ENCODE data around the gene CDKAL1.

The CDKAL1 gene

GRCh38 chr6:20838113-20838512 lies 303.9 kb downstream of the CDKAL1 start:
- Histone ChIP-seq H4K20me1 (ENCODE audit: insufficient read depth, low read length) (no peaks in the 10 kb centered on the region), H3F3A (ENCODE audit: insufficient read depth, low read length) (no peaks in the 10 kb centered on the region), H3K27ac (ENCODE audit: low read length) (no peak overlapping the region), H3K9me2 (replicated peaks; ENCODE audit: insufficient read depth, low read length) (no peaks in the 10 kb centered on the region), H3K4me1 (ENCODE audit: low read length) (no peaks in the 10 kb centered on the region), H3K9me3 (replicated peaks; ENCODE audit: insufficient read depth, low read length) (no peaks in the 10 kb centered on the region), H3K9ac (ENCODE audit: low read length) (no peak overlapping the region), H3K36me3 (replicated peaks; ENCODE audit: insufficient read depth, low read length) (no peaks in the 10 kb centered on the region), H3K4me2 (ENCODE audit: low read depth, low read length) (no peak overlapping the region), H3K27me3 (replicated peaks; ENCODE audit: insufficient read depth, low read length) (no peaks in the 10 kb centered on the region), H2AFZ (ENCODE audit: low read length) (no peak overlapping the region), H3K4me3 (ENCODE audit: low read length) (no peak overlapping the region), H3K79me2 (ENCODE audit: low read length) (no peaks in the 10 kb centered on the region)
- TF ChIP-seq, protein P1, sequence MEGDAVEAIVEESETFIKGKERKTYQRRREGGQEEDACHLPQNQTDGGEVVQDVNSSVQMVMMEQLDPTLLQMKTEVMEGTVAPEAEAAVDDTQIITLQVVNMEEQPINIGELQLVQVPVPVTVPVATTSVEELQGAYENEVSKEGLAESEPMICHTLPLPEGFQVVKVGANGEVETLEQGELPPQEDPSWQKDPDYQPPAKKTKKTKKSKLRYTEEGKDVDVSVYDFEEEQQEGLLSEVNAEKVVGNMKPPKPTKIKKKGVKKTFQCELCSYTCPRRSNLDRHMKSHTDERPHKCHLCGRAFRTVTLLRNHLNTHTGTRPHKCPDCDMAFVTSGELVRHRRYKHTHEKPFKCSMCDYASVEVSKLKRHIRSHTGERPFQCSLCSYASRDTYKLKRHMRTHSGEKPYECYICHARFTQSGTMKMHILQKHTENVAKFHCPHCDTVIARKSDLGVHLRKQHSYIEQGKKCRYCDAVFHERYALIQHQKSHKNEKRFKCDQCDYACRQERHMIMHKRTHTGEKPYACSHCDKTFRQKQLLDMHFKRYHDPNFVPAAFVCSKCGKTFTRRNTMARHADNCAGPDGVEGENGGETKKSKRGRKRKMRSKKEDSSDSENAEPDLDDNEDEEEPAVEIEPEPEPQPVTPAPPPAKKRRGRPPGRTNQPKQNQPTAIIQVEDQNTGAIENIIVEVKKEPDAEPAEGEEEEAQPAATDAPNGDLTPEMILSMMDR (IDR thresholded peaks at IDR 0.05; ENCODE audit: low read length) = no peak
- TF ChIP-seq EZH2 (optimal IDR thresholded peaks at IDR 0.05; ENCODE audit: low read depth, low read length) (no peak), EZH2phosphoT487 (IDR thresholded peaks at IDR 0.05; ENCODE audit: low read length) (no peak)
- DNase-seq = no peak

DNA sequence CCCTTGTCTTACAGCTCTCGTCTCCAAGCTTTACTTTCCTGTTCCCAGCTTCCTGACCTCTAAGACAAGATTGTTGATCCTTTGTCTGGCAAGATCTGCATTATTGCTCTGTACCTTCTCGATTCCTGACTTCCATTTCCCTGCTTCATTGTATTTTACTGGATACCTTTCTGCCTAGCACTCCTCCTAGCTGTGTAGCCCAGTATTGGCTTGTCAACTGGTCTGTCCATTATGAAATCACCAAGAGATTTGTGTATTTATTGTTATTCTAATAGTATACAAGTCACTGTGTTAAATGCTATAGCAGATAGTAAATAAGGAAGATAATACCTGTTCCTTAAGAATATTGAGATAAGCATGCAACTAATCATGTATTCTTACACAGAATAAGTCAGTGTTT lies 305.4 kb downstream of the CDKAL1 start:
- no peak for DNase-seq
- Histone ChIP-seq H3K36me3 (replicated peaks; ENCODE audit: insufficient read depth, low read length) (no peaks in the 10 kb centered on the region), H3K9me2 (replicated peaks; ENCODE audit: insufficient read depth, low read length) (no peaks in the 10 kb centered on the region), H3F3A (ENCODE audit: insufficient read depth, low read length) (no peaks in the 10 kb centered on the region), H3K27ac (ENCODE audit: low read length) (no peak overlapping the region), H3K27me3 (replicated peaks; ENCODE audit: insufficient read depth, low read length) (no peaks in the 10 kb centered on the region), H3K79me2 (ENCODE audit: low read length) (no peaks in the 10 kb centered on the region), H3K9ac (ENCODE audit: low read length) (no peak overlapping the region), H4K20me1 (ENCODE audit: insufficient read depth, low read length) (no peaks in the 10 kb centered on the region), H3K9me3 (replicated peaks; ENCODE audit: insufficient read depth, low read length) (no peaks in the 10 kb centered on the region), H3K4me3 (ENCODE audit: low read length) (no peak overlapping the region), H2AFZ (ENCODE audit: low read length) (no peak overlapping the region), H3K4me2 (ENCODE audit: low read depth, low read length) (no peak overlapping the region), H3K4me1 (ENCODE audit: low read length) (no peaks in the 10 kb centered on the region)
- TF ChIP-seq, protein P1 (IDR thresholded peaks at IDR 0.05; ENCODE audit: low read length) = no peak
- TF ChIP-seq EZH2phosphoT487 (IDR thresholded peaks at IDR 0.05; ENCODE audit: low read length) = no peak
- no peak for TF ChIP-seq EZH2 (optimal IDR thresholded peaks at IDR 0.05; ENCODE audit: low read depth, low read length)

DNA sequence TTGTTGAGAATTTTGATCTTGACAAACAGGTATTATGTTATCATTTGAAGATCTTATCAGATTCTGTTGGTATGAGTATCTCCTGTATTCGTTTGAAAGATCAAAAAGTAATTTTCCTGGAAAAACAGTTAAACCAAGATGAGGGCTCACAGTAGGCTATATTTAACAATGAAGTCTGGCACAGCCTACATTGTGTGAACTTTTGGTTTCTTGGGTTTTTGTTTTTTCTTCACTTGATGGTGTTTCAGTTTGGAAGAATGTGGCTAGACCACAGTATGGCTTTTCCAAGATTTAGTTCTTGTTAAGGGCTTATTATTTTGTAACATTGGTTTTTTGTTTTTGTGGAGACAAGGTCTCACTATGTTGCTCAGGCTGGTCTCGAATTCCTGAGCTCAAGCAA lies 306.4 kb downstream of the CDKAL1 start:
- Histone ChIP-seq H3K4me1 (ENCODE audit: low read length) (no peaks in the 10 kb centered on the region), H3K9ac (ENCODE audit: low read length) (no peak overlapping the region), H3F3A (ENCODE audit: insufficient read depth, low read length) (no peaks in the 10 kb centered on the region), H3K9me2 (replicated peaks; ENCODE audit: insufficient read depth, low read length) (no peaks in the 10 kb centered on the region), H2AFZ (ENCODE audit: low read length) (no peak overlapping the region), H3K27me3 (replicated peaks; ENCODE audit: insufficient read depth, low read length) (no peaks in the 10 kb centered on the region), H3K27ac (ENCODE audit: low read length) (no peak overlapping the region), H3K79me2 (ENCODE audit: low read length) (no peaks in the 10 kb centered on the region), H3K4me2 (ENCODE audit: low read depth, low read length) (no peak overlapping the region), H3K4me3 (ENCODE audit: low read length) (no peak overlapping the region), H4K20me1 (ENCODE audit: insufficient read depth, low read length) (no peaks in the 10 kb centered on the region), H3K9me3 (replicated peaks; ENCODE audit: insufficient read depth, low read length) (no peaks in the 10 kb centered on the region), H3K36me3 (replicated peaks; ENCODE audit: insufficient read depth, low read length) (no peaks in the 10 kb centered on the region)
- TF ChIP-seq EZH2phosphoT487 (IDR thresholded peaks at IDR 0.05; ENCODE audit: low read length) = no peak
- TF ChIP-seq EZH2 (optimal IDR thresholded peaks at IDR 0.05; ENCODE audit: low read depth, low read length) = no peak
- TF ChIP-seq, protein P1 (IDR thresholded peaks at IDR 0.05; ENCODE audit: low read length) = no peak
- DNase-seq = no peak
